Small intestine (tissue), 7 donors: ENCODE measurements around the gene UEVLD. TPM values are rescaled to one million over a fixed set of nuclear protein-coding genes. Genes with fewer than 3 reads are reported as not detected.

Experiments
- DNase-seq, 2 donors: peaks; one replicate each; pipeline versions ENCODE4 v3.0.0 to v3.0.0-alpha.2; 2013
- FAIRE-seq: peaks from 2 replicates; lab custom pipeline; 2012; peaks lifted over from hg19 to GRCh38; lab: Jason Lieb, UNC
- H3K27ac ChIP-seq, 3 donors: one replicate each; pipeline ENCODE4 v1.5.1; 2013; ENCODE audit warnings: low read length in 2 of 3, mild to moderate bottlenecking in 2 of 3, control low read depth in 1 of 3, inconsistent platforms in 1 of 3, low read depth in 1 of 3, moderate library complexity in 1 of 3
- H3K27me3 ChIP-seq, 3 donors: one replicate each; pipeline ENCODE4 v1.6.1; 2013; ENCODE audit warnings: low read length in 3 of 3, inconsistent platforms in 1 of 3; ENCODE audit not compliant: control insufficient read depth in 3 of 3, insufficient read depth in 3 of 3
- H3K36me3 ChIP-seq, 3 donors: one replicate each; pipeline ENCODE4 v1.6.1; 2013; ENCODE audit warnings: low read length in 3 of 3, inconsistent platforms in 1 of 3, low read depth in 1 of 3, mild to moderate bottlenecking in 1 of 3, moderate library complexity in 1 of 3; ENCODE audit not compliant: control insufficient read depth in 3 of 3, insufficient read depth in 2 of 3
- H3K4me1 ChIP-seq, 3 donors: one replicate each; pipeline ENCODE4 v1.6.1; 2013; ENCODE audit warnings: low read length in 2 of 3, inconsistent platforms in 1 of 3, low read depth in 1 of 3, mild to moderate bottlenecking in 1 of 3, moderate library complexity in 1 of 3; ENCODE audit not compliant: control insufficient read depth in 3 of 3, insufficient read depth in 2 of 3
- H3K4me3 ChIP-seq, 3 donors: one replicate each; pipeline ENCODE4 v1.5.1; 2013; ENCODE audit warnings: low read length in 3 of 3, control low read depth in 1 of 3, inconsistent platforms in 1 of 3, low read depth in 1 of 3, mild to moderate bottlenecking in 1 of 3, moderate library complexity in 1 of 3
- H3K9me3 ChIP-seq, 2 donors: one replicate each; pipeline ENCODE4 v1.6.1; 2013; ENCODE audit warnings: low read depth in 1 of 2, low read length in 1 of 2; ENCODE audit not compliant: control insufficient read depth in 2 of 2, insufficient read depth in 1 of 2
- WGBS, 3 donors: extraction: QIAGEN DNeasy Blood & Tissue Kit; methylation state at CpG; one replicate each; pipeline ENCODE4 v1.1.7; 2013; 5-methylcytosine and 5-hydroxymethylcytosine counted together
- polyA plus RNA-seq, 4 donors: library from polyadenylated mRNA; stranded (reverse) in 3 of 4; unstranded in 1 of 4; fragments of 200-250 nt in 3 of 4; fragments of 120-200 nt in 1 of 4; gene quantifications; one replicate each; pipeline versions ENCODE4 v1.2.1 to v1.2.3, GENCODE V29; 2013
- donor health status: healthy with polysubstance abuse.
- donor health status: control.
- donor health status: control.
- donor health status: Bipolar disorder and iron deficiency.
- donor health status: healthy.

The UEVLD gene
- polyA plus RNA-seq, 4 donors, result 9.2 to 18.3 (median 11.4) TPM

DNA sequence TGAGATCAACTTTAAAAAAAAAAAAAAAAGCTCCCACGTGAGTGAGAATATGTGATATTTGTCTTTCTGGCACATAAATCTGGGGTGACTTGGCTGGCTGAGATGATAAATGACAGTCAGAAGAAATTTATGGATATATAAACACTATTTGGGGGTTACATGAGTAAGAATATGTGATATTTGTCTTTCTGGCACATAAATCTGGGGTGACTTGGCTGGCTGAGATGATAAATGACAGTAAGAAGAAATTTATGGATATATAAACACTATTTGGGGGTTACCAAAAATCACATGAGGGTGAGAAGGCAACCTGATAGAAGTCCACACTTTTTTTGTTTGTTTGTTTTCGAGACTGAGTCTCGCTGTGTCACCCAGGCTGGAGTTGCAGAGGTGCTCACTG is 55.2 kb downstream of the UEVLD start:
- peaks cover 0 to 20% (median 2%) of the 10 kb centered on the region in 3 donors for H3K36me3 ChIP-seq
- H3K27me3 ChIP-seq, result no peaks in the 10 kb centered on the region
- H3K9me3 ChIP-seq, result no peaks in the 10 kb centered on the region
- H3K27ac ChIP-seq, result no peak overlapping the region
- DNase-seq, result no peak
- no peak overlapping the region for H3K4me3 ChIP-seq
- no peaks in the 10 kb centered on the region for H3K4me1 ChIP-seq
- 92 to 95% (median 95%) methylated on average over 3 of the region's 3 CpGs for WGBS, 3 donors
- FAIRE-seq, result no peak

DNA sequence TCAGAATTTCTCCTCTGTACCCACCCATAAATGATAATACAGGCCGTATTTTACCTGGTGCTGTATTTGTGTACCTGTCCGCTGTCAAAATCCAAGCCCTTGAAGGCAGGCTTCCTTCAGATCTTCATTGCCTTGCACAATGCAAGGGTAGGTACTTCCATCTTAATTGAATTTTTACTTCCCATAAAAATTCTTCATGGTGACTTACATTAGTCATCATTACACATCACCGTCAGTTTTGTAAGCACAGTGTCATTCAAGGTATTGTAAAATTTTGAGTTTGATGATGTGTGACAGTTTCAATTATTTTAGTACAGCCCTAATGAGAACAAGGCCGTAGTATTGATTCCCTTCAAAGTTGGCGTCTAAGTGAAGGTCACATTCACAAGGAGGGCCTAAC is 61.0 kb downstream of the UEVLD start:
- H3K4me3 ChIP-seq, result peak overlapping the region; percentile 78 to 94 (median 91)
- 10 to 32% (median 22%) methylated on average over 5 of the region's 5 CpGs for WGBS, 3 donors
- H3K27ac ChIP-seq, result peak overlapping the region; percentile 96 to 99 (median 98)
- FAIRE-seq, result no peak
- peak in 1 of 2 donors; percentile 34 for DNase-seq
- H3K27me3 ChIP-seq, result no peaks in the 10 kb centered on the region
- H3K4me1 ChIP-seq, result peaks cover 4 to 8% (median 6%) of the 10 kb centered on the region in 3 donors
- H3K36me3 ChIP-seq, result peaks cover 0 to 10% (median 0%) of the 10 kb centered on the region in 3 donors
- no peaks in the 10 kb centered on the region for H3K9me3 ChIP-seq

DNA sequence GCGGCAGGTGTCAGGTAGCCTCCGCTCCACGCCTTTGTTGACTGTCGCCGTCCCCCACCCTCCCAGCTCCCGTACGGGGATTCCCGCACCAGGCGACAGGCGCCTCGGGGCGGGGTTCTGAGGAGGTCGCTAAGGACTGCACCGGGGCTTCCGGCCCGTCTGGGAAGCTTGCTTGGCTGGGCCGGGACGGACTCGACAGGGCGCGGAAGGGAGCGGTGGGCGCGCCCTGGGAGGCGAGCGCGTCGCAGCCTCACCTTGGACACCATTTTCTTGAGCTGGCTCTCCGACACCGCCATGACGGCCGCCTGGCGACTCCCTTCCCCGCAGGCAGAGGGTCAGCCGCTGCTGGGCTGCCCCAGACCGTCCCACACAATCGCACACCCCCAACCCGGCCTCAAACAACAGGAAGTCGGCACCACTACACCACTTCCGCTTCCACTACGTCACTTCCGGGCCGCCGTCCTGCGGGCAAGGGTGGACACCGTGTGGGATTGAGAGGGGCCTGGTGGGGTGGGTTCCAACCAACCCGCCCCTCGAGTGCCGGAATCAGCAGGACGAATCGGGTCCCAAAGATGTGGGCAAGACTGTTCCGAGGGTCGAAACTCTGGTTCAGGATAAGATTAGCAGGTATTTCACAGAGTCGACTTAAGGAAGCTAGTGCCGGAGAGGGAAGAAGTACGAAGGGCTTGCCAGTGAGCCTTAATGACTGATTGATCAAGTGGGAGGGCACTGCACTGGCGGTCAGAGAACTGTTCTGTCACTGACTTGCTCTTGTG is 61.8 kb downstream of the UEVLD start, which contains the start of gene TSG101:
Gene TSG101 (minus strand): TSS at position 422 of the 776 bp plus-strand sequence. CDS start 126 bp downstream, at position 296.
- no peak for FAIRE-seq

DNA sequence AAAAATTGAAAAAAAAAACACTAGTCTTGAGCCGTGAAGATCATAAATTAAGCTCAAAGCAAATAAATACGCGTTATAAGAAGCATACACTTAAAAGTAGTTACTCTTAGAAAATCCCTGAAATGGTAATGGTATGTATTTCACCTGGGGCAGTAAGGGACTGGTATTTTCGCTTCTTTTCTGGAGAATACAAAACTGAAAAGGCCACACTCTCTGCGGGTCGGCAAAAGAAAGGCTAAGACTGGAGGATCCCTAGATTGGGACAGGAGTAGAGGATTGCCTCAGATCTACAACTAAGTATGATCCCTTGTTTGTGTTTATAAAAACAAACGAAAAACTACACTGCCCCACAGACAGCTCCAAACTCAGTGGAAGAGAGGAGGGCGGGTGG is 62.4 kb downstream of the UEVLD start:
- Histone ChIP-seq H3K27ac (peak overlapping the region; percentile 96 to 99 (median 98)), H3K36me3 (peaks cover 0 to 14% (median 3%) of the 10 kb centered on the region in 3 donors), H3K9me3 (no peaks in the 10 kb centered on the region), H3K4me3 (peak overlapping the region; percentile 78 to 94 (median 91)), H3K4me1 (peaks cover 4 to 8% (median 6%) of the 10 kb centered on the region in 3 donors), H3K27me3 (no peaks in the 10 kb centered on the region)
- no peak for FAIRE-seq
- WGBS, 3 donors, result 0 to 1% (median 0%) methylated on average over 8 of the region's 8 CpGs
- no peak for DNase-seq

More for the DNA sequence above, 61.8 kb downstream of the UEVLD start, which contains the start of gene TSG101:
- peaks cover 4 to 8% (median 6%) of the 10 kb centered on the region in 3 donors for H3K4me1 ChIP-seq
- 0% methylated on average over 42 to 57 of the region's 57 CpGs for WGBS, 3 donors
- peaks cover 0 to 11% (median 2%) of the 10 kb centered on the region in 3 donors for H3K36me3 ChIP-seq
- H3K27ac ChIP-seq, result peak within 1 kb of the TSS; percentile 96 to 99 (median 98)
- H3K9me3 ChIP-seq, result no peaks in the 10 kb centered on the region
- H3K27me3 ChIP-seq, result no peaks in the 10 kb centered on the region
- peak; percentile 94 to 99 for DNase-seq
- H3K4me3 ChIP-seq, result peak within 1 kb of the TSS; percentile 78 to 94 (median 91)

DNA sequence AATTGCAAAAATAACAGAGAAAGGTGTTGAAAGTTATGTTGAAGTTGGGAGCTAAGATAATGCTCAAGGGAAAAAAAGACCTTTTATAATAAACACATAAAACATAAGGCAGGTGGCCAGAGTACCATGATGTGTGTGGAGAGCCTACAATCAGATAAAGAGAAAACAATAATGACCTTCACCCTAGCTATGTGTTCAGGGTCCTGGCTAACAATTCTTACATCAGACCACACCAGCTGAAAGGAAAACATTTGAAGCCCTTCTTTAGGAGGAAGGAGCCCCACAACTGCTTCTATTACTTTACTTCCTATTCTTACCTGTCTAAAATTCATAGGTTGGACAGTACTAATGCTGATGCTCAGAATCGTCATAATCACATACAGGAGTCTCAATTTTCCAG is 64.3 kb downstream of the UEVLD start:
- Histone ChIP-seq H3K4me1 (peaks cover 4 to 8% (median 6%) of the 10 kb centered on the region in 3 donors), H3K4me3 (no peak overlapping the region), H3K36me3 (peaks cover 0 to 16% (median 3%) of the 10 kb centered on the region in 3 donors), H3K27ac (no peak overlapping the region), H3K9me3 (no peaks in the 10 kb centered on the region), H3K27me3 (no peaks in the 10 kb centered on the region)
- WGBS, 3 donors, result 44 to 77% (median 54%) methylated on average over 1 of the region's 1 CpG
- FAIRE-seq (no peak), DNase-seq (peak in 1 of 2 donors; percentile 13)

DNA sequence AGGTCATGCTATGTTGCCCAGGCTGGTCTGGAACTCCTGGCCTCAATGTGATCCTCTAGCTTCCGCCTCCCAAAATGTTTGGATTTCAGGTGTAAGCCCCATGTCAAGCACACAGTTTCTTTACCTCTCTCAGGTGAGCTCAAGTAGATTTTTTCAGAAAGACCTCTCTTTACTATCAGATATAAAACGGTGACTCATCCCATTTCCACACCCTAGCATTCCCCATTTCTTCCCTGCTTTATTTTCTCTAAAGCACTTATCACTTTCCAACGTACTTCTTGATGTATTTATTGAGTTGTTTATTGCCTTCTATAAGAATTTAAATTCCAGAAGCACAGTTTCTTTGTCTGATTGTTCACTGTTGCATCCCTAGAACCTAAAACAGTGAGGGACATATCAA is 65.5 kb downstream of the UEVLD start:
- Histone ChIP-seq H3K36me3 (peaks cover 0 to 14% (median 4%) of the 10 kb centered on the region in 3 donors), H3K27ac (no peak overlapping the region), H3K9me3 (no peaks in the 10 kb centered on the region), H3K4me1 (peaks cover 4 to 8% (median 6%) of the 10 kb centered on the region in 3 donors), H3K27me3 (no peaks in the 10 kb centered on the region), H3K4me3 (no peak overlapping the region)
- no peak for FAIRE-seq
- 44 to 73% (median 63%) methylated on average over 3 of the region's 3 CpGs for WGBS, 3 donors
- DNase-seq, result peak in 1 of 2 donors; percentile 14

DNA sequence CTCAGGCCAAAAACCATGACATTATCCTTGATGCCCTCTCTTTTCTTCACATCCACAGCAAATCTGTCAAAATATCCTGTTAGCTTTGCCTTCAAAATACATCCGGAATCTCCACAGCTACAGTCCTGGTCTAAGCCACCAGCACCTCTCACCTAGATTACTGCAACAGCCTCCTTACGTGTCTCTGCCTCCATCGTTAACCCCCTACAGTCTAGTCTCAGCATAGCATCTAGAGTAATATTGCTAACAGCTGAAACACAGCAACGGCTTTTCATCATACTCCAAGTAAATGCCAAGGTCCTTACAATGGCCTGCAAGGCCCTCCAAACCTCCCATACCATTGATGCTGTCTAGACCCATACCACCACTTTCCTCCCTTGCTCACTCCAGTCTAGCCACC is 66.1 kb downstream of the UEVLD start:
- no peak overlapping the region for H3K27ac ChIP-seq
- H3K9me3 ChIP-seq, result no peaks in the 10 kb centered on the region
- WGBS, 3 donors, result 60 to 75% (median 65%) methylated on average over 4 of the region's 4 CpGs
- peaks cover 4 to 6% (median 5%) of the 10 kb centered on the region in 3 donors for H3K4me1 ChIP-seq
- no peak overlapping the region for H3K4me3 ChIP-seq
- FAIRE-seq (no peak), DNase-seq (peak; percentile 4 to 28)
- H3K27me3 ChIP-seq, result no peaks in the 10 kb centered on the region
- peaks cover 0 to 14% (median 5%) of the 10 kb centered on the region in 3 donors for H3K36me3 ChIP-seq

DNA sequence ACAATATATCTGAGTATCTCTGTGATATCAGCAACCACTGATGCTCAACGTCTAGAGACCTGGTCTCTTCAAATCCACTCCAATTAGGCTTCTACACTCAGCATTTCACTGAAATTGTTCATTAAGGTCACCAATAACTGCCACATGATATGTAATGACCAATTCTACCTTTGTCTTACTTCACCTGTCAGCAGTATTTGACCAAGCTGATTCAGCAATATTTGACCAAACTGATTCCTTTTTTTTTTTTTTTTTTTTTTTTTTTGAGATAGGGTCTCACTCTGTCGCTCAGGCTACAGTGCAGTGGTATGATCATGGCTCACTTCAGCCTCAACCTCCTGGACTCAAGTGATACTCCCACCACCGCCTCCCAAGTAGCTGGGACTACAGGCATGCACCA is 67.4 kb downstream of the UEVLD start:
- WGBS, 3 donors, result 69 to 95% (median 82%) methylated on average over 3 of the region's 3 CpGs
- H3K9me3 ChIP-seq, result no peaks in the 10 kb centered on the region
- no peak overlapping the region for H3K27ac ChIP-seq
- H3K27me3 ChIP-seq, result no peaks in the 10 kb centered on the region
- no peak overlapping the region for H3K4me3 ChIP-seq
- FAIRE-seq (no peak), DNase-seq (no peak)
- H3K4me1 ChIP-seq, result peaks cover 4 to 6% (median 5%) of the 10 kb centered on the region in 3 donors
- H3K36me3 ChIP-seq, result peaks cover 0 to 22% (median 8%) of the 10 kb centered on the region in 3 donors
